Uterus (tissue), 4 donors: ENCODE data around the gene RAB40C. TPM values are rescaled to one million over a fixed set of nuclear protein-coding genes. Genes with fewer than 3 reads are reported as not detected.
A peak's percentile ranks its signal among the peaks of the same experiment; 100 is the strongest.

Experiments
- DNase-seq, 2 donors: peaks; one replicate each; pipeline ENCODE4 v3.0.0-alpha.2; 2019 to 2020
- H3K27ac ChIP-seq, 2 donors: fragments of 200-600 bp; sonication (generic); 1 replicate in 1 of 2; 2 replicates in 1 of 2; pipeline ENCODE4 v1.5.1; 2016 to 2018
- H3K27me3 ChIP-seq, 2 donors: fragments of 200-600 bp; sonication (generic); one replicate each; pipeline ENCODE4 v1.5.1; 2018 to 2019; ENCODE audit warnings: control low read depth in 1 of 2
- H3K36me3 ChIP-seq, 2 donors: fragments of 200-600 bp; sonication (generic); one replicate each; pipeline ENCODE4 v1.5.1; 2019; ENCODE audit warnings: control low read depth in 1 of 2
- H3K4me1 ChIP-seq, 2 donors: fragments of 200-600 bp; sonication (generic); one replicate each; pipeline ENCODE4 v1.5.1; 2018 to 2019; ENCODE audit warnings: control low read depth in 1 of 2
- H3K4me3 ChIP-seq, 2 donors: fragments of 200-600 bp; sonication (generic); 1 replicate in 1 of 2; 2 replicates in 1 of 2; pipeline ENCODE4 v1.5.1; 2018 to 2019; ENCODE audit warnings: mild to moderate bottlenecking in 1 of 2
- H3K9me3 ChIP-seq, 2 donors: fragments of 200-600 bp; sonication (generic); one replicate each; pipeline ENCODE4 v1.5.1; 2019; ENCODE audit warnings: control low read depth in 1 of 2
- POLR2A ChIP-seq, 2 donors: fragments of 450-650 bp; IDR thresholded peaks; one replicate each; pipeline ENCODE4 v1.6.1; 2016; ENCODE audit warnings: antibody characterized with exemption in 2 of 2, mild to moderate bottlenecking in 1 of 2, moderate library complexity in 1 of 2
- intact Hi-C: fragments of 100-400 bp; cut with DNase I; formaldehyde crosslinking; loops from one replicate; pipeline ENCODE4 v1.15.1; 2023; ENCODE audit warnings: low total_unique reads
- total RNA-seq, 4 donors: library from RNA; depleted of rRNA in 3 of 4; stranded (reverse); fragments of >200 nt in 3 of 4; gene quantifications; one replicate each; pipeline versions ENCODE4 v1.1.0 to v1.2.4, GENCODE V29; 2014 to 2023
- TF ChIP-seq, protein P1 (sequence below), 4 experiments: fragments of 200-600 bp in 2 of 4; fragments of 450-650 bp in 2 of 4; sonication (generic) in 2 of 4; IDR thresholded peaks; one replicate each; pipeline ENCODE4 v1.5.1; 2016 to 2019; ENCODE audit warnings: antibody characterized with exemption in 4 of 4, mild to moderate bottlenecking in 2 of 4, moderate library complexity in 1 of 4
- donor health status: DM: yes; HTN: yes; CAD: no.

RAB40C gene
- total RNA-seq, 4 donors from 2014 or later: 0.59 to 25.4 (median 14.3) TPM

DNA sequence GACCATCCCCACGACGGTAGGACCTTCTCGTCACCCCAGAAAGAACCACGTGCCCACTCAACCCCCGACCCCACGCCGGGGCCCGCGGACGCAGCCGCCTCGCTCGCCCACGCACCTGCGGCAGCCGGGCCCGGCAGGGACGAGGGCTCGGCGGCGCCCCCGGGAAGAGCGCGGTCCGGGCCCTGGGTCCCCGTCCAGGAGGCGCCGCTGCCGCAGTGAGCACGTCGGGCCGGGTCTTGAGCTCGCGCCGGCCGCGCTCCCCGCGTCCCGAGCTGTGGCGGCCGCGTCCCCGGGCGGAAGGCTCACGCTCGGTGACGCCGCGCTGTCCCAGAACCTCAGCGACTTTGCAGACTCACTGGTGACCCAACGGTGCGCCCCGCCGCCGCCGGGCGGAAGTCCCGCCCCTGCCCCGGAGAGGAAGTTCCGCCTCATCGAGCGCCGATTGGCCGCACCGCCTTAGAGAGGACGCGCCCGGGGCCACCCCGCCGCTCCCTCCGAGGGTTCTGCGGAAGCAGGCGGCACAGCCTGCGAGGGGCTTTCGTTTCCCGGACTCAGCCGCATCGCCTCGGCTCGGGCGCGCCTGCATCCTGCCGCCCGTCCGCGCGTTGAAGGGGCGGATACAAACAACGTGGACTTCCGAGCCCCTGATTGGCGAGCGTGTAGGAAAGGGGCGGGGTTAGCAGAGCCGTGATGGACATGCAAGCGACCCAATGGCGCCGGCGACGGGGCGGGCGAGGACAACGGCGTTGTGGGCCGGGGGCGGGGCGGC is 793 bp upstream of the RAB40C start:
- Histone ChIP-seq H3K4me1 (peaks cover 0 to 21% of the 10 kb centered on the region in 2 donors), H3K27me3 (no peaks in the 10 kb centered on the region), H3K27ac (peak overlapping the region; percentile 97 to 98), H3K4me3 (peak overlapping the region; percentile 70 to 78), H3K36me3 (no peaks in the 10 kb centered on the region), H3K9me3 (no peaks in the 10 kb centered on the region)
- intact Hi-C loops: no loop called here
- peak; percentile 96 to 97 for DNase-seq
- TF ChIP-seq, protein P1, sequence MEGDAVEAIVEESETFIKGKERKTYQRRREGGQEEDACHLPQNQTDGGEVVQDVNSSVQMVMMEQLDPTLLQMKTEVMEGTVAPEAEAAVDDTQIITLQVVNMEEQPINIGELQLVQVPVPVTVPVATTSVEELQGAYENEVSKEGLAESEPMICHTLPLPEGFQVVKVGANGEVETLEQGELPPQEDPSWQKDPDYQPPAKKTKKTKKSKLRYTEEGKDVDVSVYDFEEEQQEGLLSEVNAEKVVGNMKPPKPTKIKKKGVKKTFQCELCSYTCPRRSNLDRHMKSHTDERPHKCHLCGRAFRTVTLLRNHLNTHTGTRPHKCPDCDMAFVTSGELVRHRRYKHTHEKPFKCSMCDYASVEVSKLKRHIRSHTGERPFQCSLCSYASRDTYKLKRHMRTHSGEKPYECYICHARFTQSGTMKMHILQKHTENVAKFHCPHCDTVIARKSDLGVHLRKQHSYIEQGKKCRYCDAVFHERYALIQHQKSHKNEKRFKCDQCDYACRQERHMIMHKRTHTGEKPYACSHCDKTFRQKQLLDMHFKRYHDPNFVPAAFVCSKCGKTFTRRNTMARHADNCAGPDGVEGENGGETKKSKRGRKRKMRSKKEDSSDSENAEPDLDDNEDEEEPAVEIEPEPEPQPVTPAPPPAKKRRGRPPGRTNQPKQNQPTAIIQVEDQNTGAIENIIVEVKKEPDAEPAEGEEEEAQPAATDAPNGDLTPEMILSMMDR (IDR thresholded peaks at IDR 0.05): peak in 1 of 4 experiments; percentile 23
- peak; percentile 70 to 81 for TF ChIP-seq POLR2A (IDR thresholded peaks at IDR 0.05)

DNA sequence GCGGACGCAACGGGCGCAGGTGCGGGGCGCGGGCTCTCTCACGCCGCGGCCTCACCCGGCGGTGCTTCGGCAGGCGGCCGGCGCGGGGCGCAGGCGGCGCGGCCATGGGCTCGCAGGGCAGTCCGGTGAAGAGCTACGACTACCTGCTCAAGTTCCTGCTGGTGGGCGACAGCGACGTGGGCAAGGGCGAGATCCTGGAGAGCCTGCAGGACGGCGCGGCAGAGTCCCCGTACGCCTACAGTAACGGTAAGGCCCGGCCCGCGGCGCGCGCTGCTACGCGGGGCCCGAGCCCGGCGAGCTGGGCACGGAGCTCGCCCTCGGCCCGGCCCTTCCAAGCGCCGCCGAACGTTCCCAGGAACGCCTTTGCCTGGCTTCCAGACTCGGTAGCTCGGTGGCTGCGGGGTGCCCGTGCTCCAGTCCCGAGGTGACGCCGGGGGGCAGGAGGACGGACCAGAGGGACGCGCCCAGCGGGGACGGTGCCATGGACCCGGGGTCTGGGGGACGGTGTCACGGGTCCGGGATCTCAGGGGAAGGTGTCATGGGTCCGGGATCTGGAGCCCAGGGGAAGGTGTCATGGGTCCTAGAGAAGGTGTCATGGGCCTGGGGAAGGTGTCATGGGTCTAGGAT is 435 bp downstream of the RAB40C start:
- Histone ChIP-seq H3K4me3 (peak overlapping the region; percentile 72 to 90), H3K4me1 (peaks cover 0 to 21% of the 10 kb centered on the region in 2 donors), H3K27ac (peak overlapping the region; percentile 67 to 79)

DNA sequence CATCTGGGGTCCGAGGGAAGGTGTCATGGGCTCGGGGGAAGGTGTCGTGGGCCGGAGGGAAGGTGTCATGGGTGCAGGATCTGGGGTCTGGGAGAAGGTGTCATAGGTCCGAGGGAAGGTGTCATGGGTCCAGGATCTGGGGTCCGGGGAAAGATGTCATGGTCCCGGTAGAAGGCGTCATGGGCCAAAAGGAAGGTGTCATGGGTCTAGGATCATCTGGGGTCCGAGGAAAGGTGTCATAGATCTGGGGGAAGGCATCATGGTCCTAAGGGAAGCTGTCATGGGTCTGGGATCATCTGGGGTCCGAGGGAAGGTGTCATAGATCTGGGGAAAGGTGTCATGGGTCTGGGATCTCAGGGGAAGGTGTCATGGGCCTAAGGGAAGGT is 942 bp downstream of the RAB40C start:
- TF ChIP-seq POLR2A (IDR thresholded peaks at IDR 0.05): no peak
- TF ChIP-seq, protein P1 (IDR thresholded peaks at IDR 0.05): no peak
- H3K27ac ChIP-seq: peak overlapping the region; percentile 67 to 79
- H3K27me3 ChIP-seq: no peaks in the 10 kb centered on the region
- no peak for DNase-seq
- H3K4me1 ChIP-seq: peaks cover 0 to 21% of the 10 kb centered on the region in 2 donors
- H3K36me3 ChIP-seq: no peaks in the 10 kb centered on the region
- no peaks in the 10 kb centered on the region for H3K9me3 ChIP-seq
- intact Hi-C loops: no loop called here
- peak overlapping the region; percentile 72 to 90 for H3K4me3 ChIP-seq

More for the DNA sequence above, 435 bp downstream of the RAB40C start:
- DNase-seq: peak in 1 of 2 donors; percentile 48
- Histone ChIP-seq H3K36me3 (no peaks in the 10 kb centered on the region), H3K27me3 (no peaks in the 10 kb centered on the region), H3K9me3 (no peaks in the 10 kb centered on the region)
- intact Hi-C loops: no loop called here
- TF ChIP-seq, protein P1 (IDR thresholded peaks at IDR 0.05): no peak
- TF ChIP-seq POLR2A (IDR thresholded peaks at IDR 0.05): peak in 1 of 2 donors; percentile 27

DNA sequence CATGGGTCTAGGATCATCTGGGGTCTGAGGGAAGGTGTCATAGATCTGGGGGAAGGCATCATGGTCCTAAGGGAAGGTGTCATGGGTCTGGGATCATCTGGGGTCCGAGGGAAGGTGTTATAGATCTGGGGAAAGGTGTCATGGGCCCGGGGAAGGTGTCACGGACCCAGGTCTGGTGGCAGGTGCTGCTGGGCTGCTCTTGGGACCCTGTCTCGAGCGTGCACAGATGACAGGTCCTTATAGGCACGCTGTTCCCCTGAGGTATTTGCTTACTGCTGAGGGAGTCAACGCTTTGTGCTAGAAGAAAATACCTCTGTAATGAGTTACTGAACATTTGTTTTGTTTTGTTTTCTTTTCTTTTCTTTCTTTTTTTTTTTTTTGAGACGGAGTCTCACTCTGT is 1.4 kb downstream of the RAB40C start:
- H3K4me3 ChIP-seq: no peak overlapping the region
- H3K27me3 ChIP-seq: no peaks in the 10 kb centered on the region
- no peaks in the 10 kb centered on the region for H3K9me3 ChIP-seq
- no peak overlapping the region for H3K27ac ChIP-seq
- intact Hi-C loops: no loop called here
- peaks cover 0 to 21% of the 10 kb centered on the region in 2 donors for H3K4me1 ChIP-seq
- DNase-seq: no peak
- H3K36me3 ChIP-seq: no peaks in the 10 kb centered on the region
- TF ChIP-seq, protein P1 (IDR thresholded peaks at IDR 0.05): no peak
- no peak for TF ChIP-seq POLR2A (IDR thresholded peaks at IDR 0.05)
